ENCODE results near the gene CKB.
A peak's percentile ranks its signal among the peaks of the same experiment; 100 is the strongest.
"Not testable (repeated sequence)": the region's sequence is repeated elsewhere in the genome, so short reads cannot be mapped to it uniquely, and the experiment has no call there.

Gene CKB

GRCh38 chr14:103525430-103526246 is 3.0 kb upstream of the CKB start:
- DNase-seq = not testable (repeated sequence)

GRCh38 chr14:103524002-103524935 is 1.6 kb upstream of the CKB start:
- no peak for DNase-seq

- no peak for DNase-seq
These were observed 935 bp upstream of the CKB start for GRCh38 chr14:103523575-103523954.

- no peak for DNase-seq
These were observed 573 bp downstream of the CKB start for GRCh38 chr14:103521951-103522563.

GRCh38 chr14:103521438-103521950 is 1.1 kb downstream of the CKB start:
- DNase-seq = no peak

GRCh38 chr14:103520657-103521437 is 1.8 kb downstream of the CKB start:
- DNase-seq = peak; percentile 82

GRCh38 chr14:103520269-103520656 is 2.4 kb downstream of the CKB start:
- DNase-seq = no peak

GRCh38 chr14:103519837-103520212 is 2.8 kb downstream of the CKB start:
- no peak for DNase-seq

GRCh38 chr14:103519043-103519836 is 3.4 kb downstream of the CKB start:
- DNase-seq = no peak

- peak; percentile 54 for DNase-seq
These were observed 4.1 kb downstream of the CKB start for GRCh38 chr14:103518422-103519042.

- DNase-seq = no peak
These were observed 4.8 kb downstream of the CKB start for GRCh38 chr14:103517721-103518421.

- no peak for DNase-seq
These were observed 5.5 kb downstream of the CKB start for GRCh38 chr14:103517174-103517566.

GRCh38 chr14:103516426-103517173 is 6.0 kb downstream of the CKB start:
- no peak for DNase-seq

- DNase-seq = no peak
These were observed 7.8 kb downstream of the CKB start for GRCh38 chr14:103514596-103515421.

- DNase-seq = peak; percentile 55
These were observed 9.7 kb downstream of the CKB start for GRCh38 chr14:103512701-103513611.

- not testable (repeated sequence) for DNase-seq
These were observed 10.4 kb downstream of the CKB start for GRCh38 chr14:103512180-103512579.

All from suppressor macrophage treated with lipopolysaccharide for 4 hours (primary cell).